Nephron progenitor cell (in vitro differentiated cells): ENCODE measurements around the gene EXO1.

ENCODE experiments used
- DNase-seq: peaks from one replicate; pipeline ENCODE4 v3.0.0; 2021
- H3K27ac Mint-ChIP-seq: 2 replicates; pipeline ENCODE4 v1.8.0; 2021; ENCODE audit warnings: mild to moderate bottlenecking, moderate library complexity, mixed read lengths
- H3K27me3 Mint-ChIP-seq: 2 replicates; pipeline ENCODE4 v1.8.0; 2021; ENCODE audit warnings: mild to moderate bottlenecking, low read depth, mixed read lengths; ENCODE audit not compliant: poor library complexity
- H3K36me3 Mint-ChIP-seq: 2 replicates; pipeline ENCODE4 v1.8.0; 2021; ENCODE audit warnings: low read depth, mixed read lengths
- H3K4me1 Mint-ChIP-seq: 2 replicates; pipeline ENCODE4 v1.8.0; 2021; ENCODE audit warnings: mixed read lengths
- H3K4me3 Mint-ChIP-seq: 2 replicates; pipeline ENCODE4 v1.8.0; 2021; ENCODE audit warnings: mild to moderate bottlenecking, moderate library complexity, mixed read lengths
- H3K9me3 Mint-ChIP-seq: 2 replicates; pipeline ENCODE4 v1.8.0; 2021; ENCODE audit warnings: mild to moderate bottlenecking, moderate library complexity, mixed read lengths
- CTCF ChIP-seq: fragments of 200-600 bp; sonication (generic); IDR thresholded peaks from 2 replicates; pipeline ENCODE4 v1.5.0; 2021; ENCODE audit warnings: antibody characterized with exemption

The EXO1 gene

DNA sequence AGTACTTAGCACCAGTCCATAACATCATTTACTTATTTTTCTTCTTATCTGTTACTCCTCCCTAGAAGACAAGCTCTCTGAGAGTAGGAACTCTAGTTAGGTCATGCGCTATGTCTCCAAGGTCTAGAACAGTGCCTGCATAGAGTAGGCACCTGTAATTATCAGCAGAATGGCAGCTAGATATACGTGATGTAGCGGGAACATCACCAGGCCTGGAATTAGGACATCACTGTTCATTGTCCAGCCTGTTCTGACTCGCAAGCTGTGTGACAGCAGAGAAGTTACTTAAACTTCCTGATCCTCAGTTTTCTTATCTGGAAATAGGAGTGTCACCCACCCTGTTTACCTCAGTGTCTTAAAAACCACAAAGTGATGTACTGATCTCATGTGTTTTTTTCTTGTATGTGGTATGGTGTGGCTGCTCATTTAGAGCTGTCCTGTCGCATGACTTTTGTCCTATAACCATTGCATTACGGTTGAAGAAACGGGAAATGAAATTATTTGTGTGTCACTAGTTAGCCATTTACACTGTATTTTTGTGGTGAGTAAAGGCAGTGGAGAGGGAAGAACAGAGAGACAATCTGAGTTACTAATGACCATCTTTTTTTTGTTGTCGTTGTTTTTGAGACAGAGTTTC lies 37.1 kb upstream of the EXO1 start:
- H3K27me3 Mint-ChIP-seq: no peaks in the 10 kb centered on the region
- no peak for TF ChIP-seq CTCF
- no peak for DNase-seq
- no peaks in the 10 kb centered on the region for H3K36me3 Mint-ChIP-seq
- H3K27ac Mint-ChIP-seq: no peak overlapping the region
- H3K9me3 Mint-ChIP-seq: no peaks in the 10 kb centered on the region
- H3K4me1 Mint-ChIP-seq: peaks cover 8% of the 10 kb centered on the region
- no peak overlapping the region for H3K4me3 Mint-ChIP-seq

DNA sequence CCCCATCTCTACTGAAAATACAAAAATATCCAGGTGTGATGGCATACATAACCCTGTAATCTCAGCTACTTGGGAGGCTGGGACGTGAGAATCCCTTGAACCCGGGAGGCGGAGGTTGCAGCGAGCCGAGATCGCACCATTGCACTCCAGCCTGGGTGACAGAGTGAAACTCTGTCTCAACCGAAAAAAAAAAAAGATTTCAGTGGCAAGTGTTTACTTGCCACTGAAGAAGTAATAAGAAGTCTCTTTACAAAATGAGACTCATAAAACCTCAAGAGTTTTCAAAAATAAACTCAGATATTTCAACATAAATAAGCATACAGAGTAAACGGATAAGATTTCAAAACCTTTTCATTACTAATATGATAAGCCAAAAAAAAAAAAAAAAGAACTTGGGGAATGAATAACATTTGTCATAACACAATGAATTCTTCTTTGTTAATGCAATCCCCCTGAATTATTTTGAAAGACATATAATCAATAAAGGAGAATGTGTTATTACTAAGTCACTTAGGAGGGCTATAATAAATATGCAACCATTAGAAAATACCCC lies 34.2 kb upstream of the EXO1 start:
- Mint-ChIP-seq H3K36me3 (no peaks in the 10 kb centered on the region), H3K27ac (no peak overlapping the region), H3K27me3 (peaks cover 8% of the 10 kb centered on the region), H3K4me3 (no peak overlapping the region), H3K4me1 (no peaks in the 10 kb centered on the region), H3K9me3 (no peaks in the 10 kb centered on the region)
- no peak for TF ChIP-seq CTCF
- no peak for DNase-seq

- H3K36me3 Mint-ChIP-seq: no peaks in the 10 kb centered on the region
- H3K9me3 Mint-ChIP-seq: no peaks in the 10 kb centered on the region
- no peak for TF ChIP-seq CTCF
- peaks cover 8% of the 10 kb centered on the region for H3K27me3 Mint-ChIP-seq
- H3K4me1 Mint-ChIP-seq: peaks cover 5% of the 10 kb centered on the region
- no peak overlapping the region for H3K27ac Mint-ChIP-seq
- DNase-seq: no peak
- no peak overlapping the region for H3K4me3 Mint-ChIP-seq
Observed at GRCh38 chr1:241816008-241816407, 32.0 kb upstream of the EXO1 start.

- peaks cover 5% of the 10 kb centered on the region for H3K4me1 Mint-ChIP-seq
- H3K36me3 Mint-ChIP-seq: no peaks in the 10 kb centered on the region
- H3K4me3 Mint-ChIP-seq: no peak overlapping the region
- no peak overlapping the region for H3K27ac Mint-ChIP-seq
- no peak for DNase-seq
- peaks cover 8% of the 10 kb centered on the region for H3K27me3 Mint-ChIP-seq
- no peaks in the 10 kb centered on the region for H3K9me3 Mint-ChIP-seq
- TF ChIP-seq CTCF: no peak
Observed at GRCh38 chr1:241817331-241817792, 30.6 kb upstream of the EXO1 start.

- Mint-ChIP-seq H3K36me3 (no peaks in the 10 kb centered on the region), H3K27me3 (peaks cover 8% of the 10 kb centered on the region), H3K4me1 (peaks cover 5% of the 10 kb centered on the region), H3K27ac (no peak overlapping the region), H3K9me3 (no peaks in the 10 kb centered on the region), H3K4me3 (no peak overlapping the region)
- no peak for DNase-seq
- TF ChIP-seq CTCF: no peak
Observed at GRCh38 chr1:241817956-241818612, 29.9 kb upstream of the EXO1 start.
